Bronchial epithelial cell (primary cell): ENCODE measurements around the gene KRTAP10-5. TPM values are rescaled to one million over a fixed set of nuclear protein-coding genes. Genes with fewer than 3 reads are reported as not detected.
A peak's percentile ranks its signal among the peaks of the same experiment; 100 is the strongest.
"Not testable (repeated sequence)": the region's sequence is repeated elsewhere in the genome, so short reads cannot be mapped to it uniquely, and the experiment has no call there.

ENCODE experiments used
- DNase-seq: peaks from one replicate; pipeline ENCODE4 v3.0.0-alpha.2; 2010; ENCODE audit warnings: low read depth
- FAIRE-seq: peaks from 2 replicates; lab custom pipeline; 2011; peaks lifted over from hg19 to GRCh38; lab: Jason Lieb, UNC
- H3K27me3 ChIP-seq: 2 replicates; pipeline ENCODE4 v1.5.1; 2011; ENCODE audit warnings: low read length; ENCODE audit not compliant: control insufficient read depth, insufficient read depth
- H3K36me3 ChIP-seq: 2 replicates; pipeline ENCODE4 v1.5.1; 2011; ENCODE audit warnings: low read length; ENCODE audit not compliant: control insufficient read depth, insufficient read depth
- H3K4me3 ChIP-seq: 2 replicates; pipeline ENCODE4 v1.5.1; 2011; ENCODE audit warnings: mild to moderate bottlenecking, low read depth, low read length, control low read depth
- total RNA-seq: library from RNA; depleted of rRNA; stranded (reverse); fragments of >200 nt; gene quantifications from 2 replicates; pipeline ENCODE4 v1.2.1, GENCODE V29; 2014
- TF ChIP-seq, protein P1 (sequence below): IDR thresholded peaks from 2 replicates; pipeline ENCODE4 v1.5.1; 2011; ENCODE audit warnings: mild to moderate bottlenecking, moderate library complexity, low read length, control low read depth, inconsistent platforms; ENCODE audit not compliant: insufficient read depth, severe bottlenecking

KRTAP10-5 gene
- total RNA-seq, 1 donor from 2014 or later = not detected

DNA sequence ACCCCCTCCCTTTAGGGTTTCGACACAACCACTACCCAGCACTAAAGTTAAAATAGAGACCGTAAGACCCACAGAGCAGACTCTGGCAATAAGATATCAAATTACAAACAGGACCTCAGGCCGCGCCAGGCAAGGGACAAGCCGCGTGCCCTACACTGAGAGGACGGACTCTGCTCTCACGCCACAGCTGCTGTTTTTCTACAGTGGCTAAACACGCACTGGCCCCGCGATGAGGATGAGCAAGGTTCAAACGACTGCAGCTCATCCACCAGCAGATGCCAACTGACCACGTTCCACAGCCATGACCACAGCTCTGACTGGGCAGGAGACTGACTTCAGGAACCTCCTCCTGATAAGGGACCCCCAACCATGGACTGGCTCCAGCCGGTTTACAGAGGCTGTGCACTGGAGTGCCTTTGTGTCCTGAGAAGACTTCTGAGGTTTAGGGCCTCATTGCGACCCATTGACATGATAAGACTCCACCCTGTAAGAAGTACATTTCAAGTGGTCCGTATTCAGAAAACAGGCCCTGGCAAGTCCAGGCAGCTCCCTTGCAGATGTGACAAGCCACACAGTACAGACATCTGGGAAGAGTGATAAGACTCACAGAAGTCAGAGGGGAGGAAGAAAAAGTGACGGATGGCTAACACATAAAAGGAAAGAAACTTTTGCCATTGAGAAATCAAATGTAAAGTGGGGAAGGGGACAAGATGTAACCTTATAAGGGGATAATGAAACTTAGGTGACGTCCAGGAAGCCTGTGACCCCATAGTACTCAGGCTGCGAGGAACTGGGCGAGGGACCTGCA is 13.4 kb upstream of the KRTAP10-5 start:
- FAIRE-seq (no peak), DNase-seq (peak; percentile 9)
- TF ChIP-seq, protein P1, sequence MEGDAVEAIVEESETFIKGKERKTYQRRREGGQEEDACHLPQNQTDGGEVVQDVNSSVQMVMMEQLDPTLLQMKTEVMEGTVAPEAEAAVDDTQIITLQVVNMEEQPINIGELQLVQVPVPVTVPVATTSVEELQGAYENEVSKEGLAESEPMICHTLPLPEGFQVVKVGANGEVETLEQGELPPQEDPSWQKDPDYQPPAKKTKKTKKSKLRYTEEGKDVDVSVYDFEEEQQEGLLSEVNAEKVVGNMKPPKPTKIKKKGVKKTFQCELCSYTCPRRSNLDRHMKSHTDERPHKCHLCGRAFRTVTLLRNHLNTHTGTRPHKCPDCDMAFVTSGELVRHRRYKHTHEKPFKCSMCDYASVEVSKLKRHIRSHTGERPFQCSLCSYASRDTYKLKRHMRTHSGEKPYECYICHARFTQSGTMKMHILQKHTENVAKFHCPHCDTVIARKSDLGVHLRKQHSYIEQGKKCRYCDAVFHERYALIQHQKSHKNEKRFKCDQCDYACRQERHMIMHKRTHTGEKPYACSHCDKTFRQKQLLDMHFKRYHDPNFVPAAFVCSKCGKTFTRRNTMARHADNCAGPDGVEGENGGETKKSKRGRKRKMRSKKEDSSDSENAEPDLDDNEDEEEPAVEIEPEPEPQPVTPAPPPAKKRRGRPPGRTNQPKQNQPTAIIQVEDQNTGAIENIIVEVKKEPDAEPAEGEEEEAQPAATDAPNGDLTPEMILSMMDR = no peak
- Histone ChIP-seq H3K4me3 (no peak overlapping the region), H3K27me3 (no peaks in the 10 kb centered on the region), H3K36me3 (no peaks in the 10 kb centered on the region)

DNA sequence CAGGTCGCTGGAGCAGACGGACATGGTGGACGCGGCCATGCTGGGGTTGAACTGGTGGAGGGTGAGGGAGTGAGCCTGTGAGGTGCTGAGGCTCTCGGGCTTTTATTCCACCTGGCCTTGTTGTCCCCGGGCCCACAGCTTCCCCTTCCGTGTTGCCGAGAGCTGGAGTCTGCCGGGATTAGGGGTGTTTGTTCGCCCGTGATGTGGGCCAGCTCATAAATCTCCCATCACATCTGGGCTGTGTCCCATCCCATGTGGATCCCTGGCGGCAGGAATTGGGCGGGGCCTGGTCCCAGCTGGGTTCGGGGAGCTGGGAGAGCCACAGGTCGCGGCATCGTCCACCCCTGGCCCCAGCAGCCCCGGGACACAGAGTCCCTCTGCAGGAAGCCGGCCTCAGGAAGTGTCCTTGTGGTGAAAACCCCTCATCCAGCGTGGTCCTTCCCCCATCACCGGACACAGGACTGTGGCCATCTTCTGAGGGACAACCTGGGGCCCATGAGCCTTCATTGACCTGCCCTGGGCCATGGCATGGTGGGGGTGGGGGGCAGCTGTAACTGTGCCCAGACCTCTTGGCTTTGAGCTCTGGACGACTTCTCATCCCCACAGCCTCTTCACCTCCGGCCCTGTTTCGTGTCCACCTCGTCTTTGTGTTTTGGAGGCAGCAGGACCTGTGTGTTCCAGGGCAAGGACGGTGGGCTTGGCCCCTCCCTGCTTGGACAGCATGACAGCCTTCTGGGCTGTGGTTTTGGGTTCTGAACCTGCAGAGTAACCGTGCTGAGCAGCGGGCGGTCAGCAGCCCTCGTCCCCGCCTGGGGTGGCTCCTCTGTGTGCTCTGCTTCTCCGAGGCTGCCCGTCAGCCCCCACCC is 12.3 kb upstream of the KRTAP10-5 start, which contains the start of gene KRTAP10-6:
TSS of gene KRTAP10-6 (minus strand) at position 60 of the 866 bp plus-strand sequence. CDS start at position 39, 21 bp downstream.
- Histone ChIP-seq H3K4me3 (no peak within 1 kb of the TSS), H3K36me3 (no peaks in the 10 kb centered on the region), H3K27me3 (no peaks in the 10 kb centered on the region)
- TF ChIP-seq, protein P1 = no peak
- DNase-seq (no peak), FAIRE-seq (no peak)

DNA sequence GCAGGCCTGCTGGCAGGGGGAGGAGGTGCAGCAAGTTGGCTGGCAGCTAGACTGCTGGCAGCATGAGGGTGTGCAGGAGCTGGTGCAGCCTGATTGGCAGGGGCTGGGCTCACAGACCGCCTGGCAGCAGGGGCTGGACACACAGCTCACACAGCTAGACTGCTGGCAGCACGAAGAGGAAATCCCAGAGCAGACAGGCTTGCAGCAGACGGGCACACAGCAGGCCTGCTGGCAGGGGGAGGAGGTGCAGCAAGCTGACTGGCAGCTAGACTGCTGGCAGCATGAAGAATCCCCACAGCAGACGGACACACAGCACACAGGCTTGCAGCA is 11.4 kb upstream of the KRTAP10-5 start:
- not testable (repeated sequence) for H3K36me3 ChIP-seq, H3K27me3 ChIP-seq, FAIRE-seq, H3K4me3 ChIP-seq, DNase-seq

DNA sequence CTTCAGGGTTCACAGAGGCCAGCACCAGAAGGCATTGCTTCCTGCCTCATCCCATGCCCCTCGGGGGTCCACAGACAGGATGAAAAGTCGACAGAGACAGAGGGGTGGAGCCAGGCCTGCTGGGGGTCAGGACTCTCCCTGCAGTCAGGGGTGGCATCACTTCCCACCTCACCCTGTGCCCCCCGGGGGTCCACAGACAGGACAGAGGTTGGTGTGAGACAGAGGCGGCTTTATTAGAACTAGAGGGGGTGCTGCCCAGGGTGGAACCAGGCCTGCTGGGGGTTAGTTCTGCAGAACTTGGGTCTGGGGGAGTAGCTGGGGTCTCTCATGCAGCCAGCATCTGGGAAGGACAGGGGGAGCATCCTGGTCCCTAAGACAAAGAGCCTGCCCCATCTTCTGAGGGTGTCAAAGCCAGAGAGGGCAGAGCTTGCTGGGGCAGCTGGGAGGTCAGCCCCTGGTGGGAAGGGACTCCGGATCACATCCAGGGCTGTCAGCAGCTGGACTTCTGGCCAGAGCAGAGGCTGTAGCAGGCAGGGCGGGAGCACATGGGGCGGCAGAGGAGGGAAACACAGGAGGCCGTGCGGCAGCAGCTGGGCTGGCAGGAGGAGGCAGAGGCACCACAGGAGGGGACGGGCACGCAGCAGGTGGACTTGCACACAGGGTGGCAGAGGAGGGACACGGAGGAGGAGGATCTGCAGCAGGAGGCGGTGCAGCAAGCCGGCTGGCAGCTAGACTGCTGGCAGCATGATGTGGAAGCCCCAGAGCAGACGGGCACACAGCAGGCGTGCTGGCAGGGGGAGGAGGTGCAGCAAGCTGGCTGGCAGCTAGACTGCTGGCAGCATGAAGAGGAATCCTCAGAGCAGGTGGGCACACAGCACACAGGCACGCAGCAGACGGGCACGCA is 10.7 kb upstream of the KRTAP10-5 start:
- FAIRE-seq, DNase-seq, H3K27me3 ChIP-seq, H3K36me3 ChIP-seq, H3K4me3 ChIP-seq: not testable (repeated sequence)

DNA sequence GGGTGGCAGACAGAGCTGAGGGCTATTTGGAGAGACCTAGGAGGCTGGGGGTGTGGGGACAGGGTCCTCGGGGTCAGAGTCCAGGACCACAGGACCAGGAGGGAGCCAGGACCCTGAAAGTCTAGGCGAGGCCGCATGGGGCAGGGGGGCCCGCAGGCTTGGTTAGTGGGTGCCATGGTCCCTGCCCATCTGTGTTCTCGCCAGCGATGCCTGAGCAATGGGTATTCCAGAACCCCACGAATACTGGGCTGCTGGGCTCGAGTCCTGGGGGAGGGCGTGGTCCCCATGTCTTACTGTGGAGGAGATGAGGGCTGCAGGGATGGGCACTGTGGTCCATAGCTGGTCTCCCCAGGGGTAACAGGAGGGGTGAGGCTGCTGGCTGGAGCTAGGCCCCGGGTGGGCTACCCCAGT is 9.9 kb upstream of the KRTAP10-5 start:
- no peak for FAIRE-seq
- TF ChIP-seq, protein P1 = no peak
- DNase-seq = no peak
- no peaks in the 10 kb centered on the region for H3K27me3 ChIP-seq
- no peak overlapping the region for H3K4me3 ChIP-seq
- no peaks in the 10 kb centered on the region for H3K36me3 ChIP-seq

DNA sequence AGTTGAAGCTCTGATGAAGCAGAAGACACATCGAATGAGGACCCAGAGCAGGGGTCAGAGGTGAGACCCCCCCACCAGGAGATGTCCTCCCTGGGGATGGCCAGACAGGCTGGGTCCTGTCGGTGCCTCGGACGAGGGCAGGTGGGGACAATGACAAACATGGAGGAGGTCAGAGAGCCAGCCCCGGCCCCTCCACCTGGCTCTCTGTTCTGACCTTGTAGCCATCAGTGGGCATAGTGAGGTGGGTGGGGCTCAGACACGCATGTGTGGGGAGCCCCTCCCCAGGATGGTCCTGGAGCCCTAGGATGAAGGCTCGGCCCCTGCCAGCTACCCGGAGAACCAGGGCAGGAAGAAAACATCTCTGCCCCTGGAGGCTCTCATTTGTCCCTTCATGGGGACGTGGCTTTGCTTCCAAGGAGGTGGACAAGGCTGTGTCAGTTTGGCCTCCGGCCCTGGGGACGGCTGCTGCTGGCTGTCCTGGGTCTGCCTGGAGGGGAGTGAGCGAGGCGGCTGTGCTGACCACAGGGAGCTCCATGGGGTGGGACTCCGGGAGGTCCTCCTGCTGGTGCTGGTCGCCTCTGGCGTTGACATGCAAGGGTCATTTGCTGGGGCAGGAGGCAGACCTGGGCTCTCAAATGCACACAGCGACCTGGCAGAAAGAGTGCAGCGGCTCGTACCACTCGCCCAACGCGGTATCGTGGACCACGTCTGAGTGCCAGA is 9.3 kb upstream of the KRTAP10-5 start:
- Histone ChIP-seq H3K27me3 (no peaks in the 10 kb centered on the region), H3K36me3 (no peaks in the 10 kb centered on the region), H3K4me3 (no peak overlapping the region)
- FAIRE-seq (no peak), DNase-seq (no peak)
- TF ChIP-seq, protein P1 = no peak
